ENCODE measurements around the gene DDX24.

GRCh38 chr14:94030571-94030970 is 50.4 kb downstream of the DDX24 start:
- TF ChIP-seq POLR2AphosphoS5 (IDR thresholded peaks at IDR 0.05; ENCODE audit: borderline replicate concordance, low read depth, low read length) (no peak), EZH2 (IDR thresholded peaks at IDR 0.05) (no peak)

All from SK-N-MC (cell line).